Measurements from ENCODE around the gene USP9Y. TPM values are rescaled to one million over a fixed set of nuclear protein-coding genes. Genes with fewer than 3 reads are reported as not detected.

The USP9Y gene
- total RNA-seq, 1 experiment from 2014 or later, result not detected

DNA sequence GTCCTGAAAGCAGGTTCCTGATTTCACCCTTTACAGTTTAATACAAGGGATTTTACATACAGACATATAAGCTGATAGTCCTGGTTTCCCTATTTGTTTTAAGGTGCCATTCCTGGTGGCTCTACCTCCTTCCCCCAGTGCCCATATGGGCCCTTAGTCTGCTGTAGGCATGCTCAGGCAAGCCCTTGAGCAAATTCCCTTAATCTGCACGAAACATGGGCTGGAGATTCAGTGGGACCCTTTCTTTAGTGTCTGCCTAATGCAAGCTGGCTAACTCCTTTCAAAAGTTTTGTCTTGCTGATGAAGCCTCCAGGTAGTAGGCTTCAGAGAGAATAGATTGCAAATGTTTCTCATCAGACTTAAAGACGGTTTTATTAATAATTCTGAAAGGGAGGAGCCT is 22.9 kb upstream of the USP9Y start:
- Histone ChIP-seq H3K4me3 (ENCODE audit: low read depth, low read length, poor library complexity, severe bottlenecking) (no peak overlapping the region), H3K4me1 (ENCODE audit: insufficient read depth, low read length, poor library complexity, severe bottlenecking) (no peaks in the 10 kb centered on the region), H3K27me3 (replicated peaks; ENCODE audit: insufficient read depth, low read depth, low read length, poor library complexity) (no peaks in the 10 kb centered on the region), H3K27ac (ENCODE audit: low read depth, low read length, poor library complexity, severe bottlenecking) (no peak overlapping the region), H3K36me3 (ENCODE audit: insufficient read depth, low read length, poor library complexity, severe bottlenecking) (no peaks in the 10 kb centered on the region), H3K9me3 (ENCODE audit: low read depth, low read length, poor library complexity, severe bottlenecking) (no peaks in the 10 kb centered on the region)
- ChIA-PET CTCF (no interaction called here), POLR2A (ENCODE audit: low non-redundant PET) (no interaction called here)
- TF ChIP-seq EZH2 (IDR thresholded peaks at IDR 0.05; ENCODE audit: borderline replicate concordance, low read depth, low read length, poor library complexity, severe bottlenecking), result no peak
- TF ChIP-seq, protein P1, sequence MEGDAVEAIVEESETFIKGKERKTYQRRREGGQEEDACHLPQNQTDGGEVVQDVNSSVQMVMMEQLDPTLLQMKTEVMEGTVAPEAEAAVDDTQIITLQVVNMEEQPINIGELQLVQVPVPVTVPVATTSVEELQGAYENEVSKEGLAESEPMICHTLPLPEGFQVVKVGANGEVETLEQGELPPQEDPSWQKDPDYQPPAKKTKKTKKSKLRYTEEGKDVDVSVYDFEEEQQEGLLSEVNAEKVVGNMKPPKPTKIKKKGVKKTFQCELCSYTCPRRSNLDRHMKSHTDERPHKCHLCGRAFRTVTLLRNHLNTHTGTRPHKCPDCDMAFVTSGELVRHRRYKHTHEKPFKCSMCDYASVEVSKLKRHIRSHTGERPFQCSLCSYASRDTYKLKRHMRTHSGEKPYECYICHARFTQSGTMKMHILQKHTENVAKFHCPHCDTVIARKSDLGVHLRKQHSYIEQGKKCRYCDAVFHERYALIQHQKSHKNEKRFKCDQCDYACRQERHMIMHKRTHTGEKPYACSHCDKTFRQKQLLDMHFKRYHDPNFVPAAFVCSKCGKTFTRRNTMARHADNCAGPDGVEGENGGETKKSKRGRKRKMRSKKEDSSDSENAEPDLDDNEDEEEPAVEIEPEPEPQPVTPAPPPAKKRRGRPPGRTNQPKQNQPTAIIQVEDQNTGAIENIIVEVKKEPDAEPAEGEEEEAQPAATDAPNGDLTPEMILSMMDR (conservative IDR thresholded peaks at IDR 0.05; ENCODE audit: low read depth, low read length), result no peak
- intact Hi-C loops (cut with micrococcal nuclease; ENCODE audit: unreplicated experiment), result no loop called here
- no peak for DNase-seq (ENCODE audit: low spot score)
- no TSS peak for BruUV-seq (replicated peaks)

GRCh38 chrY:12681535-12681934 is 19.5 kb upstream of the USP9Y start:
- no peak overlapping the region for H3K27ac ChIP-seq (ENCODE audit: low read depth, low read length, poor library complexity, severe bottlenecking)
- ChIA-PET CTCF (no interaction called here), POLR2A (ENCODE audit: low non-redundant PET) (no interaction called here)
- no peak overlapping the region for H3K4me3 ChIP-seq (ENCODE audit: low read depth, low read length, poor library complexity, severe bottlenecking)
- intact Hi-C loops (cut with micrococcal nuclease; ENCODE audit: unreplicated experiment), result no loop called here
- TF ChIP-seq EZH2 (IDR thresholded peaks at IDR 0.05; ENCODE audit: borderline replicate concordance, low read depth, low read length, poor library complexity, severe bottlenecking), result no peak
- TF ChIP-seq, protein P1 (conservative IDR thresholded peaks at IDR 0.05; ENCODE audit: low read depth, low read length), result no peak
- H3K4me1 ChIP-seq (ENCODE audit: insufficient read depth, low read length, poor library complexity, severe bottlenecking), result no peaks in the 10 kb centered on the region
- BruUV-seq (replicated peaks), result no TSS peak
- no peak for DNase-seq (ENCODE audit: low spot score)
- H3K36me3 ChIP-seq (ENCODE audit: insufficient read depth, low read length, poor library complexity, severe bottlenecking), result no peaks in the 10 kb centered on the region
- H3K27me3 ChIP-seq (replicated peaks; ENCODE audit: insufficient read depth, low read depth, low read length, poor library complexity), result no peaks in the 10 kb centered on the region
- H3K9me3 ChIP-seq (ENCODE audit: low read depth, low read length, poor library complexity, severe bottlenecking), result no peaks in the 10 kb centered on the region

- H3K27ac ChIP-seq (ENCODE audit: low read depth, low read length, poor library complexity, severe bottlenecking), result no peak overlapping the region
- ChIA-PET CTCF (no interaction called here), POLR2A (ENCODE audit: low non-redundant PET) (no interaction called here)
- TF ChIP-seq, protein P1 (conservative IDR thresholded peaks at IDR 0.05; ENCODE audit: low read depth, low read length), result no peak
- TF ChIP-seq EZH2 (IDR thresholded peaks at IDR 0.05; ENCODE audit: borderline replicate concordance, low read depth, low read length, poor library complexity, severe bottlenecking), result no peak
- no peaks in the 10 kb centered on the region for H3K9me3 ChIP-seq (ENCODE audit: low read depth, low read length, poor library complexity, severe bottlenecking)
- intact Hi-C loops (cut with micrococcal nuclease; ENCODE audit: unreplicated experiment), result no loop called here
- no peaks in the 10 kb centered on the region for H3K36me3 ChIP-seq (ENCODE audit: insufficient read depth, low read length, poor library complexity, severe bottlenecking)
- no peaks in the 10 kb centered on the region for H3K4me1 ChIP-seq (ENCODE audit: insufficient read depth, low read length, poor library complexity, severe bottlenecking)
- no peaks in the 10 kb centered on the region for H3K27me3 ChIP-seq (replicated peaks; ENCODE audit: insufficient read depth, low read depth, low read length, poor library complexity)
- no peak for DNase-seq (ENCODE audit: low spot score)
- no peak overlapping the region for H3K4me3 ChIP-seq (ENCODE audit: low read depth, low read length, poor library complexity, severe bottlenecking)
- BruUV-seq (replicated peaks), result no TSS peak
These were observed 12.7 kb upstream of the USP9Y start for GRCh38 chrY:12688337-12688736.
